ENCODE results near the gene RER1.

RER1 gene, protein sequence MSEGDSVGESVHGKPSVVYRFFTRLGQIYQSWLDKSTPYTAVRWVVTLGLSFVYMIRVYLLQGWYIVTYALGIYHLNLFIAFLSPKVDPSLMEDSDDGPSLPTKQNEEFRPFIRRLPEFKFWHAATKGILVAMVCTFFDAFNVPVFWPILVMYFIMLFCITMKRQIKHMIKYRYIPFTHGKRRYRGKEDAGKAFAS

DNA sequence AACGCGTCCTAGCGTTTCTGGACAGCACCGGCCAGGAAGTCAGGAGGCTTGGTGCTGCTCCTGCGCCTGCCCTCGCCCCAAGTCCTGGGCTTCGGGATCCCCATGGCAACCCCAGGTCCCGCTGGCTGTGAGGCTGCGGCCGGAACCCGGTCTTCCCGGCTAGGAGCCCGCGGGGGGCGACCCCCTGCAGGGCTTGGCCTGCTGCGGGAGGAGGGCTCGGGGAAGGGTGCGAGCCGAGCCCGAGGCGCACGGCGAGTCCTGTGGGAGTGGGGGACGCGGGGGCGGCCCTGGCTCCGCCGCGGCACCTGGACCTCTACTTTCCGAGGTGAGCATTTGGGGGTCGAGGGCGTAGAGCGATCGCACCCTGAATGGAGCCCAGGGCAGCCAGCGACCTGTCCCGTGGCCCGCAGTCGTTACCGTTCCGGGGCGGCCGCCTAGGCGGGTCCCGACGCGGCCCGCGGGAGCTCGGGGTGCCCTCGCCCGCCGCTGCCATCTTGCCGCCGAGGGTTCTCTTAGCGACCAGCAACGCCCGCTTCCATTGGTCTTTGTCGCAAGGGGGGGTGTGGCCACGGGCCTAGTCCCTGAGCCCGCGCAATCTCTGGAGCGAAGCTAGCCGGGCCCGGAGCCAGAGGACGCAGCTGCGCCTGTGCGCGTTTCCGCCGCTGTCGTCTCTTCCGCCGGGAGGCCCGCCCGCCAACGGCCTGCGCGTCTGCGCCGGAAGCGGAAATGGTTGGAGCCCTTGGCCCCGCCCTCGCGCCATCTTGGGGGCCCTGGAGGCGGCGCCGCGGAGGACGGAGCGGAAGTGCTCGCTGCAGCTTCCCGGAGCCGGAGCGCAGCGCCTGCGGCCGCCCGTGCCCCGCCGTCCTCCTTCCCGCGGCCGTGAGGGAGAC lies at the start of gene RER1, which contains the start of gene MORN1:
Gene RER1 (plus strand): TSS at position 801 of the 890 bp plus-strand sequence. CDS start 3,950 bp downstream, outside the sequence.
Gene MORN1 (minus strand): TSS at position 514 of the 890 bp plus-strand sequence. CDS start 21 bp downstream, at position 493.
- DNase-seq = peak; percentile 97

DNA sequence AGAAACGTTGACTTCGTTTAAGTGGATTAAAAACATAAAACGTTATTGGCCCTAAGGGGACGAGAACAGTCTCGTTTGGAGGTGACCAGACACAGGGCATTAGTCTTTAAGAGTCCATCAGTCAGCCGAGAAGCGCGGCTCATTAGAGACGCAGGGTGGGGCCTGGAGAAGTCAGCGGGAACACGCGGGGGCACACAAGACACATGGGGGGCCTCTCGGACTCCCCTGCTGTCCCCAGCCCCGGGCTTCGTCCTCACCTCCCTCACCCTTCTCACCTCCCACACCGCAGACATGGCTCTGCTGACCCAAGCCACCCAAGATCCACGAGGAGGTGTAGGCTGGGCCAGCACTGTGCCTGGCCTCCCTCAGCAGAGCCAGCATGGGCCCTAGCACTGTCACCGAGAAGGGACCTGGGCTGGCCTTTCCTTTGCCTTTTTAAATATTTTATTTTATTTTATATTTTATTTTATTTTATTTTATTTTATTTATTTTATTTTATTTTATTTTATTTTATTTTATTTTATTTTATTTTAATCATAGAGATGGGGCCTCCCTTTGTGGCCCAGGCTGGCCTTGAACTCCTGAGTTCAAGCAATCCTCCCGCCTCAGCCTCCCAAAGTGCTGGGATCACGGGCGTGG lies 49.1 kb upstream of the RER1 start:
- no peak for DNase-seq

DNA sequence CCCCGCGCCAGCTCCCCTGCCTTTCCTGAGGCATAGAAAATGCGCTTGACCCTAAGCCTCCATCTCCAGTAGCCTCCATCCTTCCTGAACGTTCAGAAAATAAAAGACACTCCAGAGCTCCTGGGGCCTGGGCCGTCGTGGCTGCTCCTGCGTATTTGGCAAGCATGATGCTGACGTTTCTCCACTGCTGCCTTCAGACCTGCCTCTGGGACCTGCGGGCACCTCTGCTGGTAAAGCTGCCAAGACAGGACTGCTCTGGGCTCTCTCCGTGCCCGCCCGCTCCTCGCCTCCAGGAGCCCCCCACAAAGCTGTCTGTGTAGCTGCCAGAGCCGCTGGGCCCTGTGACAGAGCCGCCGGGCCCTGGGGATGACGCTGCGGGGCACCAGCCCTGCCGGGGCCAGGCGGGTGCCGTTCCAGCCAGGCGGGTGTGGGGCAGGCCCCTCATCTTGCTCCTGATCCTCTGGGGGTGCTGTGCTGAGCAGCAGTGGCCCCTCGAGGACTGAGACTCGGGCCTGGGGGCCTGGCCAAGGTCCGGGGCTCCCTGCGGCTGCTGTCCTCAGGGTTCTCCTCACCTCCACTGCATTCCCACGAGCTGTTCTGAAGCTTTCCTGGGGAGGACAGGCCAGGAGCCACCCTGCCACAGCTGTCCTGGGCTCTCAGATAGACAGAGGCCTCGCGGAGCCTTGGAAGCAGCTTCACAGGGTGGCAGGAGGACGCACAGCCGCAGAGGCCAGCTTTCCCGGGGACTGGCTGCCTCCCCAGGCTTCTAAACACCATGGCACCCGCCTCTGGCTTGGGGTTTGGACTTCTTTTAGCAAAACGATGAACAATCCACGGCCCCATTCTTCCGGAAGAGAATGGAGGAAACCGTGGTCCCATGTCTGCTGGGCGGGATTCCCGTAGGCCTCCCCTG lies 48.4 kb upstream of the RER1 start:
- DNase-seq = no peak

DNA sequence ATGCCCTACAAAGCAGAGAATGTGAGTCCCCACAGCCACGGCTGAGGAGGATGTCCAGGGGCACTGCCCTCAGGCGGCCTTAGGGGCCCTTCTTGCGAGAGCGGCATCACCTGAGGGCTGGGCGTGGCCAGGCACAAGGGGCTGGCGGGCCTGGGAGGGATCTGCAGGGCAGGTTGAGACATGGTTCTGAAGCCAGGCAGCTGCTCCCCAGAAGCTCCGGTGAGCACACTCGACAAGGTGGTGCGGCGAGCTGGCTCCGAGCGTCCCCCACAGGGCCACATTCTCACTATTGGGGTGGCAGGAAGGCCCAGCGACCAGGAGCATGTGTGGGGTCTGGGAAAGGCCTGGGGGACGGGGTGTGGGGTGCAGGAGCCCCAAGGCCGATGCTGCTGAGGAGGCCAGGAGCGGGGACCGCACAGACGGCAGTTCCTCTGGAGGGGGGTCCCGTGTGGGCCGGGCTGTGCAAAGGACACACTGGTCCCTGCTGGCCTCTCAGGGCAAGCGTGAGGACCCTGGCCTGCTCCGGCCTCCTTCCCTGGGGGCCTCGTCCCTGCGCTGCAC lies 47.4 kb upstream of the RER1 start:
- DNase-seq = no peak

DNA sequence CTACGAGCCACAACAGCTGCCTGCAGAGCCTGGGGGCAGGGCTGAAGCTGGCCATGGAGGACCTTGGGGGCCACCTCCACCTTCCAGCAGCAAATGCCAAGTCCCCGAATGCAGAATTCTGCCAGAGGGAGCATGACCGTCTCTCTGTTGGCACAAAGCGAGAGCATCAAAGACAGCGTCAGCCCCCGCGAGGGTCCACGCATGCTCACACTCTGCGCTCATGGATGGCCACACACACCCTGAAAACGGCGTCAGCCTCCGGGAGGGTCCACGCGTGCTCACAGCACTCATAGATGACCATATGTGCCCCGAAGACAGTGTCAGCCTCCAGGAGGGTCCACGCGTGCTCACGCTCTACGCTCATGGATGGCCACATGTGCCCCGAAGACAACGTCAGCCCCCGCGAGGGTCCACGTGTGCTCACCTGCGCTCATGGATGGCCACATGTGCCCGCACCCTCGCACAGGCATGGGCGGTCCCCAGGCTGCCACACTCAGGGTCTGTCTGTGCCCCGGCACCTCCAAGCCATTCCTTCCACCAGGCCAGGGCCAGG lies 46.8 kb upstream of the RER1 start:
- DNase-seq = no peak

DNA sequence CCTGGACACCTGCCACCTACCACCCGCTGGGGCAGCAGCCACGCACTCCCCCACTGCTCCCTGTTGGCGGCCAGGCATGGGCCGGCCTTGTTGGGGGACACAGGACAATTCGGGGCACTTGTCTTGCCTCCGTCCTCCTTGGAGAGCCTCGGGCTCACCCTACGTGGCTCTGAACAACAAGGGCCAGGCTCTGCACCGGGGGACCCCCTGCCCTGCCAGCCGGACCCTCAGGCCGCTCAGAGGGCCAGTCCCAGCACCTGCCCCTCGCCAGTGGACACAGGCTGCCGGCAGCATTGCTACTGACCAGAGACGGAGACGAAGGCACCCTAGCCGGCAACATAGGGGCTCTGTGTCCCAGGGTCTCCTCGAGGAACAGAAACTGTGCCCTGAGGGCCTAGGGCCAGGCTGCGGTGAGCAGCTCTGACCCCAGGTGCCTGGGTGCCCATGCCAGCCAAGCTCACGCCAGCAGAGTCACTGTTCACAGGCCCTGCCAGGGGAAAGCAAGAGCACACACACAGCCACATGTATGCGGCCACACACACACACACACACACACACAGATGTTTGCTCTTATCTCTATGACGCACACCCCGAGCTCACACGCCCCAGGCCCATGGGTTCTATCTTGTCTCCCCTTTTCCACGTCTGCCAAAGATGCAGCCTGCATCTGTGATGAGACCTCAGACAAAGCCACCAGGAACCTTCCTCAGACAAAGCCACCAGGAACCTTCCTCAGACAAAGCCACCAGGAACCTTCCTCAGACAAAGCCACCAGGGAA lies 46.2 kb upstream of the RER1 start:
- DNase-seq = no peak

DNA sequence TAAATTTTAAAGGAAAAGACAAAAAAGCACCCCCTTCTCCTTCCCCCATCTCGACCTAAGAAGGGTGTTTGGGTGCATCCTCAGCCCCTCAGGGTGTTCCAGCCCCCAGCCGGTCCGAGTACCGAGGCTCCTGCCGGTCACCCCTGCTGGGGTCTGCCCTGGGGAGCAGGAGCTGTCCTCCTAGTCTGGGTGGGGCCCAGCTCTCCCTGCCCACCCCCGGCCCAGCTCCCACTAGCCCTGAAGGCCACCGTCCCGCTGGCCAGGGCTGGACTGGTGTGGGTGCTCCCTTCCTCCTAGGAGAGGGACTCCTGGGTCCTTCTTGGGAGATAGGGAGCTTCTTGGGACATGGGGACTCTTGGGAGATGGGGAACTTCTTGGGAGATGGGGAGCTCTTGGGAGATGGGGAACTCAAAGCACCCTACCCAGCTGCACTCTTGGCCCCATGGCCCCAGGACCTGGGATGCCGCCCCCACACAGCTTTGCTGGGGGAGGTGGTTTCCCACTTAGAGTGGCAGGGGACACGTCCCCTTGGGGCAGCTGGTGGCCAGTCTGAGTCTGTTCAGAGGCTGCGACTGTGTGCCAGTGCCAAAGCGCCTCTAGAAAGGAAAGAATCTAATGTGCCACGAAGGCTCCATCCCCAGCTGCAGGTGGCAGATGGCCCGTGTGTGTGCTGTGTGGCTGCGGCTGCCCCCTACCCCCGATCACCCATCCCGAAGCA lies 44.8 kb upstream of the RER1 start:
- no peak for DNase-seq

DNA sequence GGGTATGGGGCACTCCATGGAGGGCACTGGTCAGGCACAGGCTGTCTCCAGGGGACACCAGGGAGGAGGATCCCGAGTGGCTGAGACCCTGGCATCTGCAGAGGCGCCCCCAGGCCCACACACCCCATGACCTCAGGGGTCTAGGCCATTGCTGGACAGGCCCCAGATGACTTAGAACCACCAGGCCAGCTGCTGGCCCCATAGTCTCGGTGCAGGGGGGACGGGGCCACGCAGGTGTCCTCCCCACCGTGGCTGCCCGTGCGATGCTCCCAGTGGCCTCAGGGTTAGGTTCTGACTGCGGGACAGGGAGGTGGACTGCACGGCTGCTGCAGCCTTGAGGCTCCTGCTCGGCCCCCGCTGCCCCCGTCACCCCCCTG lies 44.2 kb upstream of the RER1 start:
- DNase-seq = no peak

DNA sequence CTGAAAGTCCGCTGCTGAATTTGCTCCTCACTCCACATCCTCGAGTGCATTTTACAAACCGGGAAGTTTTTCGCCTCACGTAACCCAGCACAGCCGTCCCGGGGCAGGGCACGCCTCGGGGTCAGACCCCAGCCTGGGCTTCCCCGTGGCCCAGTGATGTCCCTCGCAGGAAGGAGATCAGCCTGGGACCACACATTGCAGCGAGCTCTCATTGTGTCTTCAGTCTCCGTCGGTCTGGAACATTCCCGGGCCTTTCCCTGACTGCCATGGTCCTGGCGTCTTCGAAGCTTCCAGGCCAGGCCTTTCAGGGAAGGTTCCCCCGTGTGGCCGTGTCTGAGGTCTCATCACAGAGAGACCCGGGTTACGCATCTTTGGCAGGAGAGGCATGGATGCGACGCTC lies 43.7 kb upstream of the RER1 start:
- DNase-seq = no peak

DNA sequence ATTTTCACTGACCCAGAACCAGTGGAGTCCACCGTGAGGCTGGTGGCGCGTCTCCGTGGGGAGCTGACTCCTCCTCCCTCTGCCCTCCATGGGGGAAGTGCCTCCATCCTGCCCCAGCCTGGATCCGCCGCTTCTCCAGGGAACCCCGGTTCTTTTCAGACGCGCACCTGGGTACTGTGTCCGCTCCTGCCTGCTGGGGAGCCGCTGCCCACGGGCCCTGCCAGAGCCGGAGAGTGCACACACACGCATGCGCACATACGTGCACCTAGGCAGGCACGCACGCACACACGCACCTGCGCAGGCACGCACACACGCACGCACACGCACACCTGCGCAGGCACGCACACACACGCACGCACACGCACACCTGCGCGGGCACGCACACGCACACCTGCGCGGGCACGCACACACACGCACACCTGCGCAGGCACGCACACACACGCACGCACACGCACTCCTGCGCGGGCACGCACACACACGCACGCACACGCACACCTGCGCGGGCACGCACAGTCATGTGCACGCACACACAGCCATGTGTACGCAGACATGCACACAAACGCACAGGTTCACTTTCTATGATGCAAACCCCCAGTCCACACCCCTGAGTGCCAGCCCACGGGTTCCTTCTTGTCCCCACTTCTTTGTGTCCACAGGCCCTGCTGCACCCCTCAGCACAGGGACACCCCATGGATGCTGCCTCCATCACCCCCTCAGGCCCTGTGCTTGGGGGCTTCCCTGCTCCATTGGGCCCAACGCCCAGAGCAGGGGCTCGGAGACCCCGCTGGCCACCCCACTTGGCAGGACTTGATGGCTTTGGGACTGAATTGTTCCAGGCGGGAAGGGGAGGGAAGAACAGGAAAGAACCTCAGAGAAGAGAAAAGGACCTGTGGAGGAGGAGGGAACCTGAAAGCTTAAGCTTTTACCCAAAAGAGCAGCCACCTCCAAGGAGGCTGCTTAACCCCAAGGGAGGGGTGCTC lies 43.0 kb upstream of the RER1 start:
- DNase-seq = no peak

DNA sequence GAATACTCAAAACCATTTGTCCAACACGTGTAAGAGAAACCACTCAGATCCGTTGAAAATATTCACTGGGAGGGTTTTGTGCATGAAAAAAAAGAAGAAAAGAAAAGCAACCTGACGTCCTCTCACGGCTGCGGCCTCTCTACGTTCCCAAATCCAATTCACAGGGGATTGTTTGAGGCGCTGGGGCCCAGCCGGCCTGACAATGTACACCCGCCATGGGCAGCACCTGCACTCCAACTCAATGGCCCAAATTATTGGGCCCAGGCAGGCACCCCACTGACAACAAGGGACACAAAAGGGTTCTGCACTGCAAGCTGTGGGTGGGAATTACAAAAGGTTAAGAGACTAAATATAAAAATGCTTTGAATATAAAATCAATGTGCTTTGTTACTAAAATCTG lies 41.8 kb upstream of the RER1 start:
- no peak for DNase-seq

DNA sequence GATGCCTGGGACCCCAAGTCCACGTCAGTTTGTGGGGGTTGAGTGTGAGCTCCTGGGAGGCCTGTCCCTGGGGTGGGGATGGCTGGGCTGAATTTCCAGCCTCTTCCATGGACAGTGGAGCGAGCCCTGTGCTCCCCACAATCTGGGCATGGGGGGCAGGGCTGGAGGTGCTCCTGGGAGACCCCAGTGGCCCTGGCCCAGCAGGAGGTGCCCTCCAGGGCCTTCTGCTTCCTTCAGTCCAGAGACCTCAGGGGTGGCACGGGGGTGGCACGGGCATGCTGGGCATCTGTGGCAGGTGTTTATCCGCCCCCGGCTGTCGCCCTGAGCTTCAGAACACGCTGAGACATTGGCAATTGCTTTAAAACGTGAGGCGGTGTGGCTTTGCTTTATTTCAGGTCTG lies 41.1 kb upstream of the RER1 start:
- no peak for DNase-seq

DNA sequence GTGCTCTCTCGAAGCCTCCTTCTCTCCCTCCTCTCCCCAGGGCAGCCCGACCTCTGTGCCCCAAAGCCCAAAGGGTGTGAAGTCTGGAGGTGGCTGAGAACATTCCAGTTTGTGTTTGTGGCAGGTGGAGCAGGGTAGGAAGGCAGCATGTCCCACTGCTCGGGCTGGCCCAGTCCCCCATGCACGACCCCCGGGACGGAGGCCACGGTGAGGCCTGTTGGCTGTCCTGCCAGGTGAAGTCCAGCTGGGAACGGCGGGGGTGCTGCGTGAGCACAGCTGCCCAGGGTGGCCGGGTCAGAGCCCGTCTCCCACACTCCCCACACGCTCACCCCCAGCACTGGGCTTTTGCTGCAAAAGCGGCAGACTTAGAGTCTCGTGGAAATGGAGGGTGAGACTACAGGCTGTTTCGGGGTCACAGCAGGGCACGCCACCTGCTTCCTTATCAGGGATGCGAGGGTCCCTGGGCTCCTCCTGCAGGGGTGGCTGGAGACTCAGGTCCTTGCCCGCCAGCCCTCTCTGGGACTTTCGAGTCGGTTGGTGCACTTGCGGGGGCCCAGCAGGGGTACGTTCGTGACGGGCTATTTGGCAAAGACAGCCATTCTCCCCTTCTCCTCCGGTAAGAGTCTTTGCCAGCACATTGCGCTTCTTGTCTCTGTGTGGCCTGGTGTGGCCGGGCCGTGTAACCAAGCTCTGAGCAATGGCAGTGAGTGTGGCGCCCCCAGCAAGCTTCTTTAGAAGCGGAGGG lies 40.6 kb upstream of the RER1 start:
- DNase-seq = no peak

DNA sequence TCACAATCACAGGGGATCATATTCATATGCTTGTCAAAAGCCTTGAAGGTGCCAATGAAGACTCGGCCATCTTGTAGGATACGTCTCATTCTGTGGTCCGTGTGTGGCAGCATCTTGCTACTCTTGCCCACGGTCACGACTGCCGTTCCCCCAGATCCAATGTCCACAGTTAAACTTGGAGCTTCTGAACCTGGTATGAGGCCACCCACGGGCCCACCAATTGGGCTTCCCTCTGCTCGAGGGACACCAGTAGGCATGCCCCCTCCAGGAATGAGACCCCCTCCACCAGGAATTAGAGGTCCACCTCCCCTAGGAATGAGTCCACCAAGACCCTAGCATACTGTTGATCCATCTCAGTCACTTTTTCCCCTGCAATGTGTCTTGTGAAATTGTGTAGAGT lies 39.9 kb upstream of the RER1 start:
- DNase-seq = no peak

DNA sequence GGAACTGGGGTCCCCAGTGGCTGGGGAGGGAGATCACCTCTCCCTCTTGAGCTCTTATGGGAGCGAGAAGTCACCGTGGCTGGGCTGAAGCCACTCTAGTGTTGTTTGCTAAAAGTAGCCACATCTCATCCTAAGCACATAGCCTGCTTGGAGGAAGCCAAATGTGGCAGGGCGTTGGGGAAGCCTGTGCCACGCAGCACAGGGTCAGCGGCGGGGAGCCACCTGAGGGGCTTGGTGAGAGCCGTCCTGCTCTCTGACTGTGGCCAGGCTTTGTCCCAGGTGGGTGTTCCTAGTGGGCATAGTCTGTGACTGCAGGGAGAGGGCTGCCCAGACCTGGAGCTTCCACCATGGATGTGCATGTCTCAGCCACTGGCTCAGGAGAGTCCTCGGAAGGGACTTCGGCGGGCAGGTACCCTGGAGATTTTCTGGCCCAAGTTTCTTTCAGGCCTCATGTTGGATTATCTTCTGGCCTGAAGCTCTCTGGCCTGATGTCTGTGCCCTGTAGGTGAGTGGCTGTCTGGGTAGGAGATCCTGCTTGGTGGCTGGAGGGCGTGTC lies 39.2 kb upstream of the RER1 start:
- DNase-seq = no peak

DNA sequence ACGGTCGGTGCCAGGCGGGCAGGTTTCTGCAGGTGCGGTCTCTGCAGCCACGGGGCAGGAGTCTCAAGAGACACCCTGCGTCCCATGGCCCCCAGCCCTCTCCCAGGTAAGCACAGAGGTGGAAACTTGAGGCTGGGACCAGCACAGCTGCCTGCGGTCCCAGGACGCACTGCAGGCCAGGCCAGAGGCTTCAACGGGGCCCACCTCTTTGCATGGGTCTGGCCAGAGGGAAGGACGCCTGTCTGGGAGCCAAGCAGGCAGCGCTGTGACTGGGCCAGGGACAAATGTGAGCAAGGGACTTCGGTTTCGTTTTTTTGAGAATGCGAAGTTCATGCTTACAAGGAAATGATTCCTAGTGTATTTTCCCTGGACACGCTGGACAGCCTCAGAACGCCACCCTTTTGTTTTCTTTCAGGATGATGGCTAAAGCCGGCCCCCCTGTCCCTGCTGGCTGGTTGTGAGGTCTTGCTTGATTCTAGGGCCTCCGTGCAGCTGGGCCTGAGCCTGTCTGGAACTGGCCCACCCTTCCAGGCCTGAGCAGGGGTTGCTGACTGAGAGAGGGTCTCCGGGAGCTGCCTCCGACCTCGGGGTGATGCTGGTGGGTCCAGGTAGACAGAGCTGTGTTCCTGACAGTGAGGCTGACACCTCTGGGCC lies 38.6 kb upstream of the RER1 start:
- no peak for DNase-seq

DNA sequence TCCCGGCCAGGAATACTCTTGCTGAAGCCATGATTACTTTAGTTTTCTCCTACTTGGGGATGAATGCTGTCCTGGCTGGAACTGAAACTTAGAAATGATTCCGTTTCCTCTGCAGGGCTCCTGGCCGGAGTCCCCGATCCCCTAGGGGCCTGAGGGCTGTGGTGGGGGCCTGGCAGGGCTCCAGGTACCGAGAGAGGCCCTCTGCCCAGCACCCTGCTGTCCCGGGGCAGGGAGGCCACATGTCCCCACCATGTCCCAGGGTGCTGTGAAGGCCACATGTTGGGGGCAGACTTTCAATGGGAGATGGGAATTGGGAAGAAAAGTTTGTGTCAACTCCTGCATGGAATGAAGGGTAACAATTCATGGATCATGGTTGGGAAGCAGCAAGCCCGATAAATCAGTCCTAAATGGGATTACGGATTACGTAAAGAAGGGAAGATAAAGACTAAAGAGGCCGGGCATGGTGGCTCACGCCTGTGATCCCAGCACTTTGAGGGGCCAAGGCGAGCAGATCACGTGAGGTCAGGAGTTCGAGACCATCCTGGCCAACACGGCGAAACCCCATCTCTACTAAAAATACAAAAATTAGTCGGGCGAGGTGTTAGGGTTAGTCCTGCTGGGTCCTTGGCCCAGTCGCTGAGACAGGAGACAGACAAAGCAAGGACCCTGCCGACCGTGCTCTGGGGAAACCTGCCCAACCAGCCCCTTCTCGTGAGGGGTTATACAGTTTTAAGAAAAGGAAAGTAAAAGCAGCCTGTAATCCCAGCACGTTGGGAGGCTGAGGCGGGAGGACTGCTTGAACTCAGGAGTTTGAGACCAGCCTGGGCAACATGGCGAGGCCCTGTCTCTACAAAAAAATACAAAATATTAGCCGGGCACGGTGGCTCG lies 37.8 kb upstream of the RER1 start:
- DNase-seq = no peak

All from GOT3 (cell line).